ENCODE measurements around the gene MORN1.

- no peak for TF ChIP-seq CTCF (IDR thresholded peaks at IDR 0.05)
- TF ChIP-seq POLR2AphosphoS5 (IDR thresholded peaks at IDR 0.05) = no peak
- TF ChIP-seq POLR2A (IDR thresholded peaks at IDR 0.05) = no peak
- no peak for TF ChIP-seq EP300 (IDR thresholded peaks at IDR 0.05)
These were observed 16.9 kb downstream of the MORN1 start for GRCh38 chr1:2374252-2375155.
